Stimulated activated CD8-positive, alpha-beta memory T cell treated with anti-CD3 and anti-CD28 coated beads, Interleukin-4, amount 100 ng/mL, for 4 hours (primary cell): ENCODE data around the gene CCNDBP1.

Experiments used
- DNase-seq, 2 donors: peaks; one replicate each; pipeline ENCODE4 v3.0.0-alpha.2; 2020; ENCODE audit warnings: low read depth in 2 of 2, low spot score in 1 of 2

The CCNDBP1 gene

DNA sequence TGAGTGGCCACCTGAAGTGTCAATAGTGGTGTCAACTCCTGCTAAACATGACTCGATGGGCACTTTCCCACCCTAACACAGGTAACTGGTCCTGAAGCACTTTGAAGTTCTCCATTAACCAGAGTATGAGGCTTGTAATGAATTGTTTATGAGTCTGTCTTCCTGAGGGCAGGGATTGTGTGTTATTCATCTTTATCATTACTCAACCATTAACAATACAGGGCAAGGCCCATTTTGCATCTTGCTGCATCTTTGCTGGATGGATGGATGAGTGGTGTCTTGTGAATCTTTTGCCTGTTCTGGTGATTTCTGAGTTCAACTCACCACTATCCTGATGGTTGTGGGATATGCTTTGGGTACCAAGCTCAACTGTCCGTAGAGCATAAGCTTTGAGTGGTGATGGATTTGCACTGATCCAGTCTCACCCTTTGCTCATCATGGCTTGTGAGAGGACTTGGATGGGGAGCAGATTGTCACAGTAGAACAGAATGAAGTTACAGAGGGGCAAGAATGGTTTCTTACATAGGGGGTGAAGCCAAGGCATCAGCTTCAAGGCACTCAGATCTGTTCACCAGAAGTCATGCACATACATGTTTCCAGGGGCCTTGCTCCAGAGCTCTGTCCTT, 57.9 kb downstream of the CCNDBP1 start:
- no peak for DNase-seq

DNA sequence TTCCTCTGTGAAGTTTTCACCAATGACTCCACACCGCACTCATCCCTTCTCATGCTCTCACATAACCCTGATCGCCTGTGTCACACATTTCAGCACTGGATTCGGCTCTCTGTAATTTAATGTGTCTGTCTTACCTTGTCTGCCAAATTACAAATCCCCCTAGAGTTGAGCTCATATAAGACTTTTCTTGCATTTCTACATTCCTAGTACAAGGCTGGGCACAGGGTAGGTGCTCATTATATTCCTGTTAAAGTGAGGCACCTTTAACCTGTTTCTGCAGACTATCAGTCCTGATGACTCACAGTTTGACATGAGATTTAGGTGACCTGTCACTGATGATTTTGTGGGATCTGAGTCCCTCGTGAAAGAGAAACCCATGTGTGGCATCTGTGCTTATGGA, 58.9 kb downstream of the CCNDBP1 start:
- no peak for DNase-seq

DNA sequence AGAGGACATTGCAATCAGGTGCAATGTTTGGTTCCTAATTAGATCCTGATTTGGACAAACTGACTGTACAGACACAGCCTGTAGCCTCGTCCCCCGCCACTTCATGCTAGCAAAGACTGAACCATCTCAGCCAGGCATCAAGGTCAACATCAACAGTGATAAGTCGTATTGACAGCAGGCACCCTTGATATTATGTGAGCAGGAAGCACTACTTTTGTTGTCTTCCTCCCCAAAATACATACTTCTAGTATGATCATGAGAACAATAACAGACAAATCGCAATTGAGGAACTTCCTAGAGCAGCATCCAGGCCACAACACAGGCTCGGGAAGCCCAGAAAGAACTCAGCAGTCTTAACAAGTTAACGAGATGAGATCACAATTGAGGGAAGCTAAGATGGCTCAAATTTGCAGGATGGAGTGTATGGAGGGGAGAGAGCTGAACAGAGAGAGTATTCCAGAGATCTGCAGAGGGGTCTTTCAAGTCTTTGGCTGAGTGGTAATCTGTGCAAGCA, 61.1 kb downstream of the CCNDBP1 start:
- no peak for DNase-seq
